SK-N-MC (cell line): ENCODE results near the gene HSH2D.
"Not testable (repeated sequence)": the region's sequence is repeated elsewhere in the genome, so short reads cannot be mapped to it uniquely, and the experiment has no call there.

Experiments
- DNase-seq: peaks from one replicate; pipeline ENCODE4 v3.0.0-alpha.2; 2011; ENCODE audit warnings: low read depth, low spot score
- H3K27ac ChIP-seq: fragments of 200-600 bp; sonication (generic); 2 replicates; pipeline ENCODE4 v1.5.1; 2016; ENCODE audit warnings: mixed run types
- H3K36me3 ChIP-seq: fragments of 200-600 bp; sonication (generic); 2 replicates; pipeline ENCODE4 v1.6.1; 2017; ENCODE audit warnings: antibody characterized with exemption, low read length, mixed read lengths; ENCODE audit not compliant: insufficient read depth
- H3K4me3 ChIP-seq: fragments of 200-600 bp; sonication (generic); 2 replicates; pipeline ENCODE4 v1.5.1; 2016
- H3K9ac ChIP-seq: fragments of 200-600 bp; sonication (generic); 2 replicates; pipeline ENCODE4 v1.8.0; 2017; ENCODE audit warnings: mixed run types, mixed read lengths; ENCODE audit not compliant: insufficient read length
- H3K9me3 ChIP-seq: fragments of 200-600 bp; sonication (generic); 2 replicates; pipeline ENCODE4 v1.6.1; 2017; ENCODE audit warnings: low read depth, mild to moderate bottlenecking, antibody characterized with exemption, low read length, moderate library complexity, mixed read lengths
- EZH2 ChIP-seq: fragments of 200-600 bp; sonication (generic); IDR thresholded peaks from one replicate; pipeline ENCODE4 v1.6.1; 2017; ENCODE audit warnings: antibody characterized with exemption
- FOXP2 ChIP-seq: optimal IDR thresholded peaks from 2 replicates; pipeline ENCODE3; 2011; ENCODE audit warnings: mild to moderate bottlenecking, moderate library complexity; ENCODE audit not compliant: insufficient read depth; ENCODE audit errors: extremely low read length, control extremely low read depth
- POLR2AphosphoS5 ChIP-seq: IDR thresholded peaks from 2 replicates; pipeline ENCODE4 v1.6.1; 2012; ENCODE audit warnings: mild to moderate bottlenecking, low read depth, low read length, borderline replicate concordance

The HSH2D gene

DNA sequence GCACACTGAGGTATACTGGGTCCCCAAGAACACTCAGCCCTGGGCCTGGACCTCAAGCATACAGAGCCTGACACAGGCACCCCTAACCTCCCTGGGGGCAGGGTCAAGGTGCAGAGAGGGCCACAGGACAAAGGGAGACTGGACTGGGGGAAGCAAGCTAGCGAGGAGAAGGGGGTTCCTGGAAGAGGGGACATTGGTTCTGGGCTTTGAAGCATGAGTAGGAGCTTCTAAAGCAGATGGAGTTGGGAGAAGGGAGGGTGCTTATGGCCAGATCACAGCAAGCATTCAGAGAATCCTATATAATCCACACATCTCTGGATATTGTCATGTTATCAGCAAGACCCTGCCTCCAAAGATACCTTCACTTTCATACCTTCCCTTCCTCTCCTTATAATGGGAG, 26.6 kb downstream of the HSH2D start:
- H3K36me3 ChIP-seq: no peaks in the 10 kb centered on the region
- no peak for DNase-seq
- no peak for TF ChIP-seq POLR2AphosphoS5
- TF ChIP-seq FOXP2: no peak
- TF ChIP-seq EZH2: no peak
- no peaks in the 10 kb centered on the region for H3K9me3 ChIP-seq
- no peak overlapping the region for H3K27ac ChIP-seq
- H3K4me3 ChIP-seq: no peak overlapping the region
- no peak overlapping the region for H3K9ac ChIP-seq

DNA sequence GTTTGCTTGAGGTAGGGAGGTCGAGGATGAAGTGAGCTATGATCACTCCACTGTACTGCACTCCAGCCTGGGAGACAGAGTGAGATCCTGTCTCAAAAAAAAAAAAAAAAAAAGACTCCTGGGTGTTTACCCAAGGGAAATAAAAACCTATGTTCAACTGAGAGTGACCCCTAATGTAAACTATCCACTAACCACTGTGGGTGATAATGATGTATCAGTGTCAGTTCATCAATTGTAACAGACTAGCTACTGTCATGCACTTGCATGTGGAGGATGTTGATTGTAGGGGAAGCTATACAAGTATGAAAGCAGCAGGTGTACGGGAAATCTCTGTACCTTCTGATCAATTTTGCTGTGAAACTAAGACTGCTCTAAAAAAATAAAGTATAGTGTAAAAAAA, 32.5 kb downstream of the HSH2D start:
- Histone ChIP-seq H3K27ac (no peak overlapping the region), H3K36me3 (no peaks in the 10 kb centered on the region), H3K4me3 (no peak overlapping the region), H3K9me3 (no peaks in the 10 kb centered on the region), H3K9ac (no peak overlapping the region)
- TF ChIP-seq EZH2 (no peak), FOXP2 (no peak)
- no peak for DNase-seq

DNA sequence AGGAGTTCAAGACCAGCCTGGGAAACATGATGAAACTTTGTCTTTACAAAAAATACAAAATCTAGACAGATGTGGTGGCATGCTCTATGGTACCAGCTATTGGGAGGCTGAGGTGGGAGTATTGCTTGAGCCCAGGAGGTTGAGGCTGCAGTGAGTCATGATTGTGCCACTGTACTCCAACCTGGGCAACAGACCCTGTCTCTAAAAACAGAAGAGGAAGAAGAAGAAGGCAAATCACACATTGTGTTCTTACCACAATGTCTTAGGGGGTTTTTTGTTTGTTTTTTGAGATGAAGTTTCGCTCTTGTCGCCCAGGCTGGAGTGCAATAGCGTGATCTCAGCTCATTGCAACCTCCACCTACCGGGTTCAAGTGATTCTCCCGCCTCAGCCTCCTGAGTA, 35.4 kb downstream of the HSH2D start:
- not testable (repeated sequence) for H3K4me3 ChIP-seq, H3K9me3 ChIP-seq, DNase-seq, H3K27ac ChIP-seq, H3K36me3 ChIP-seq, H3K9ac ChIP-seq

- H3K4me3 ChIP-seq: no peak overlapping the region
- no peak overlapping the region for H3K9ac ChIP-seq
- no peak for DNase-seq
- no peak overlapping the region for H3K27ac ChIP-seq
- no peaks in the 10 kb centered on the region for H3K9me3 ChIP-seq
- TF ChIP-seq FOXP2 (no peak), EZH2 (no peak), POLR2AphosphoS5 (no peak)
- no peaks in the 10 kb centered on the region for H3K36me3 ChIP-seq
Measured at GRCh38 chr19:16180611-16181010, 37.1 kb downstream of the HSH2D start.

GRCh38 chr19:16184665-16185122, 41.2 kb downstream of the HSH2D start:
- DNase-seq: no peak
- Histone ChIP-seq H3K9ac (peak overlapping the region; percentile 62), H3K4me3 (peak overlapping the region; percentile 99), H3K36me3 (peaks cover 6% of the 10 kb centered on the region), H3K27ac (no peak overlapping the region), H3K9me3 (no peaks in the 10 kb centered on the region)
- TF ChIP-seq POLR2AphosphoS5: no peak
- no peak for TF ChIP-seq EZH2
- no peak for TF ChIP-seq FOXP2

GRCh38 chr19:16185123-16185767, 41.8 kb downstream of the HSH2D start, which contains the start of gene FAM32A:
Gene FAM32A, plus strand, starts transcription at chr19:16185410. Its CDS starts 33 bp downstream, at chr19:16185443.
- H3K9ac ChIP-seq: peak within 1 kb of the TSS; percentile 97
- no peaks in the 10 kb centered on the region for H3K9me3 ChIP-seq
- H3K36me3 ChIP-seq: peaks cover 10% of the 10 kb centered on the region
- H3K4me3 ChIP-seq: peak within 1 kb of the TSS; percentile 99
- no peak for TF ChIP-seq EZH2
- TF ChIP-seq FOXP2: no peak
- peak; percentile 83 for TF ChIP-seq POLR2AphosphoS5
- H3K27ac ChIP-seq: no peak within 1 kb of the TSS; the same call in 1 of the 2 replicates
- DNase-seq: peak; percentile 94

DNA sequence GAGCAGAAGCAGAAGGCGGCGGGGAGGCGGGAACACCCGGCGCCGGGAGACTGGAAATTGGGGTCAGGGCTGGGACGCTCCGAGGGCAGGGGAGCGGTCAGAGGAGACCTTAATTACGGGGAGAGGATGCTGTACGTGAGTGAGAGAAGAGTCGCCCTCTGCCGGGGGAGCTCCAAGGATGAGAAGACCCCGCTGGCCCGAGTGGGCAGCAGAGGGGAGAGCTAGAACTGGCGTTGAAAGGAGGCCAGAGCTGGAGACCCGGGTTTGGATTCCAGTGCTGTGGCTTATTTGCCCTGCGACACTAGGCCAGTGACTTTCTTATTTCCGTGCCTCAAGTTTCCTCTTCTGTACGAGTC, 42.3 kb downstream of the HSH2D start:
- H3K36me3 ChIP-seq: peaks cover 15% of the 10 kb centered on the region
- H3K9me3 ChIP-seq: no peaks in the 10 kb centered on the region
- H3K27ac ChIP-seq: no peak overlapping the region; the same call in 1 of the 2 replicates
- H3K4me3 ChIP-seq: peak overlapping the region; percentile 99
- DNase-seq: no peak
- H3K9ac ChIP-seq: peak overlapping the region; percentile 97
- TF ChIP-seq EZH2 (no peak), FOXP2 (no peak), POLR2AphosphoS5 (no peak)

- H3K9me3 ChIP-seq: no peaks in the 10 kb centered on the region
- DNase-seq: no peak
- H3K9ac ChIP-seq: no peak overlapping the region
- H3K4me3 ChIP-seq: no peak overlapping the region
- peaks cover 26% of the 10 kb centered on the region for H3K36me3 ChIP-seq
- H3K27ac ChIP-seq: no peak overlapping the region
- TF ChIP-seq POLR2AphosphoS5 (no peak), FOXP2 (no peak), EZH2 (no peak)
Measured at GRCh38 chr19:16188521-16188920, 45.0 kb downstream of the HSH2D start.

- no peak for TF ChIP-seq EZH2
- H3K27ac ChIP-seq: no peak overlapping the region
- no peak overlapping the region for H3K4me3 ChIP-seq
- no peak for DNase-seq
- peaks cover 26% of the 10 kb centered on the region for H3K36me3 ChIP-seq
- no peak overlapping the region for H3K9ac ChIP-seq
- no peaks in the 10 kb centered on the region for H3K9me3 ChIP-seq
Measured at GRCh38 chr19:16190198-16190597, 46.7 kb downstream of the HSH2D start.
